HFF-Myc (cell line): ENCODE measurements around the gene TRIM46.
"Not testable (repeated sequence)": the region's sequence is repeated elsewhere in the genome, so short reads cannot be mapped to it uniquely, and the experiment has no call there.

Experiments used
- DNase-seq: peaks from one replicate; pipeline ENCODE4 v3.0.0-alpha.2; 2011; ENCODE audit warnings: low read depth; ENCODE audit errors: extremely low read depth
- H3K4me3 ChIP-seq: replicated peaks from 2 replicates; pipeline ENCODE4 v1.5.1; 2011; ENCODE audit warnings: low read depth, mild to moderate bottlenecking, control low read depth, low read length
- CTCF ChIP-seq: IDR thresholded peaks from 2 replicates; pipeline ENCODE4 v1.5.1; 2012; ENCODE audit warnings: mild to moderate bottlenecking, low read depth, low read length, control low read depth; ENCODE audit errors: missing control alignments

The TRIM46 gene

DNA sequence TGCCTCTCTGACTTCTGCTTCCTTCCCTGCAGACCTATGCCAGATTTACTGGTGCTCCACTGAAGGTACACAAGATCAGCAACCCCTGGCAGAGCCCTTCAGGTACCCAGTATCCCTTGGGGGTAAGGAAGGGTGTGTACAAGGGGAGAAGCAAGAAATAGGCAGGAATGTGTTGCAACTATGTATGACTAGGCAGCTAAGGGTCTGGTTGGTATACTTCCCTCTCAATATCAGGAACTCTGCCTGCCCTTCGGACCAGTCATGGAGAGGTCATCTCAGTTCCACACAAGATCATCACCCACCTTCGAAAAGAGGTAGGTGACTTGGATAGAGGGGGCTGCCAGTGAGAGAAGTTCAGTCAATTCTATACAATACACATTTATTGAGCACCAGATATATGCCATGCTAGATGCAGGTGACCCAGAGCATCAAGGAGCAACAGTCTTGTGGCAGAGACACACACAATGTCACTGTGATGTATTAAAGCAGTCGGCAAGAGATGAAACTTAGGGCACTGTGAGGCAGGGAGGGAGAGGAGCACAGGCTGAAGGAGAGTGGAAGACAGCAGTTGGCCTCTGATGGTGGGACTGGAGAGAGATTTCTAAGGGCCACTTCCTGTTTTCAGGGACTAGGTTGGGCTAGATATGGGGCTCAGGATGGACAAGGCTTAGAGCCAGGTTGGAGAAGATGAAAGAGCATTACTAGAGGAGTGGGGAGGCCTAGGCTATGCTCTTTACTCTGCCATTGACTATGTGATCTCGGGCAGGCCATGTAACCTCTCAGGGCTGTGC, 36.9 kb downstream of the TRIM46 start:
- TF ChIP-seq CTCF: no peak
- DNase-seq: no peak
- no peak overlapping the region; the same call in 1 of the 2 replicates for H3K4me3 ChIP-seq

- not testable (repeated sequence) for H3K4me3 ChIP-seq, DNase-seq
These were observed 37.9 kb downstream of the TRIM46 start for GRCh38 chr1:155211381-155212050.

GRCh38 chr1:155212051-155212440, 38.4 kb downstream of the TRIM46 start:
- not testable (repeated sequence) for DNase-seq, H3K4me3 ChIP-seq

GRCh38 chr1:155214702-155215101, 41.1 kb downstream of the TRIM46 start:
- not testable (repeated sequence) for H3K4me3 ChIP-seq, DNase-seq

- no peak overlapping the region for H3K4me3 ChIP-seq
- TF ChIP-seq CTCF: no peak
- DNase-seq: no peak
These were observed 45.4 kb downstream of the TRIM46 start for GRCh38 chr1:155218854-155219591.

GRCh38 chr1:155219592-155220031, 46.0 kb downstream of the TRIM46 start:
- H3K4me3 ChIP-seq: no peak overlapping the region
- no peak for TF ChIP-seq CTCF
- no peak for DNase-seq

GRCh38 chr1:155220211-155220965, 46.7 kb downstream of the TRIM46 start:
- not testable (repeated sequence) for DNase-seq, H3K4me3 ChIP-seq

- TF ChIP-seq CTCF: no peak
- no peak for DNase-seq
- no peak overlapping the region for H3K4me3 ChIP-seq
These were observed 49.4 kb downstream of the TRIM46 start for GRCh38 chr1:155223047-155223446.

GRCh38 chr1:155225404-155225759, 51.7 kb downstream of the TRIM46 start:
- not testable (repeated sequence) for DNase-seq
- peak overlapping the region; percentile 89 for H3K4me3 ChIP-seq
